HG03442 (cell line): ENCODE data around the gene ZC2HC1B.
A peak's percentile ranks its signal among the peaks of the same experiment; 100 is the strongest.
"Not testable (repeated sequence)": the region's sequence is repeated elsewhere in the genome, so short reads cannot be mapped to it uniquely, and the experiment has no call there.

Experiments
- ATAC-seq: cut with Tn5 transposase; IDR thresholded peaks from one replicate; pipeline ENCODE4 v1.9.1; 2021; ENCODE audit warnings: mild to moderate bottlenecking, moderate library complexity; ENCODE audit not compliant: unreplicated experiment

ZC2HC1B gene, protein sequence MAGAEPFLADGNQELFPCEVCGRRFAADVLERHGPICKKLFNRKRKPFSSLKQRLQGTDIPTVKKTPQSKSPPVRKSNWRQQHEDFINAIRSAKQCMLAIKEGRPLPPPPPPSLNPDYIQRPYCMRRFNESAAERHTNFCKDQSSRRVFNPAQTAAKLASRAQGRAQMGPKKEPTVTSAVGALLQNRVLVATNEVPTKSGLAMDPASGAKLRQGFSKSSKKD

DNA sequence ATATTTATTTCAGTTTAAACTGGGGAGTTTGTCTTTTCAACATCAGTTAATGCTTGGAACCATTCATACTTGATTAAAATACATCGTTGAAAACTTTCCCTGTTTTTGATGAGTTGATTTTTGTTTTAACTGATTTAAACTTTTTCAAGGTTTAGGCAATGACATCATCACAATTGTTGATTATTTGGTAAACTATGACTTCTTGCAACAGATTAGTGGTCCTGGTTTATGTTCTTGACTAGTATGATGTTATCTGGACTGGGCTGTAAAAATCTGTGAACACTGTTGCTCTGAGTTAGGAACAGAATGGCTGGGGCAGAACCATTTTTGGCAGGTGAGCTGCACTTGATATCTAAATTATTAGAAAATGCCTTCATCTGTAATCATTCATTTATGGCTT lies at the start of gene ZC2HC1B:
ZC2HC1B (plus strand) TSS at position 241 of the 400 bp plus-strand sequence; CDS start at position 307, 66 bp downstream.
- no peak for ATAC-seq

DNA sequence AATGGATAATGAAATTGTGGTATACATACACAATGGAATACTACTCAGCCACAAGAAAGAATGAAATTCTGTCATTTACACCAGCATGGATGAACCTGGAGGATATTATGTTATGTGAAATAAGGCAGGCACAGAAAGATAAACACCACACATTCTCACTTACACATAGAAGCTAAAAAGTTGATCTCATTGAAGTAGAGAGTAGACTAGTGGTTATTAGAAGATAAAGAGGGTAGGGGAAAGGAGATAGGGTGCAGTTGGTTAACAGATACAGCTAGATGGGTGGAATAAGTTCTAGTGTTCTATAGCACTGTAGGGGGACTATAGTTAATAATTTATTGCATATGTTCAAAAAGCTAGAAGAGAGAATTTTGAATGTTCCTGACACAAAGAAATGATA lies 46.7 kb upstream of the ZC2HC1B start:
- no peak for ATAC-seq

DNA sequence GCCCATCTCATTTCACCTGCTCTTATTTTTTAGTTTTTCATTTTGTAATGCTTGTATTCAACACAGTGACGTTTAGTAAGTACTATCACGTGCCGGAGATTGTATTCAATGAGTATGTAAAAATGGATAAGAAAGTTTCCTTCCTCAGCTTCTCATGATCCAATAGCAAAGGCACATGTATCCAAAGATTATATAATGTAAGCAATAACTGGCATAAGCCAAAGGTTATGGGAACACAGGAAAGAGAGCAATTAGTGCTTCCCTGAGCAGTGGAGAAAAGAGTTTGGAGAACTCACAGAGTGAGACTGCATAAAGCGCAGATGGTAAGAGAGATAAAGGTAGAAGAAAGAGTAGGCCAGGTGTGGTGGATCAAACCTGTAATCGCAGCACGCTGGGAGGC lies 42.9 kb upstream of the ZC2HC1B start:
- ATAC-seq: no peak

DNA sequence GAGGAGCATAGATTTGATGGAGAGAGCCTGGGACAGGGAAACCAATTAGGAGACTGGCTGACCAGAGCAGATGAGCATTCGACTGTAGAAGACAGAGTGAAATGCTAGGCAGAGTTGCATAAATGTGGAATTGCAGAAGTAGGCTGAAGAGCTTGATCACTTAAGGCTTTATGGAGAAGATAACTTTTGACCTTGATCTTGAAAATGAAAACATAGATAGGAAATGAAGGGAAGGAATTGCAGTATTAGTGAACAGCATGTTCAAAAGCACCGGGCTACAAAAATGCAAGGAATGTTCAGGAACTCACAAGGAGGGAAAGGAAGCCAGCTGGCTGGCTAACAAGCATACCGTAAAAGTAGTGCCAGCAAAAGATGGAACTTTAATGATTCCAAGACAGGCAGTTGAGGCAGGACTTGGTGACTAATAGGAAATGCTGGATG lies 41.7 kb upstream of the ZC2HC1B start:
- no peak for ATAC-seq

DNA sequence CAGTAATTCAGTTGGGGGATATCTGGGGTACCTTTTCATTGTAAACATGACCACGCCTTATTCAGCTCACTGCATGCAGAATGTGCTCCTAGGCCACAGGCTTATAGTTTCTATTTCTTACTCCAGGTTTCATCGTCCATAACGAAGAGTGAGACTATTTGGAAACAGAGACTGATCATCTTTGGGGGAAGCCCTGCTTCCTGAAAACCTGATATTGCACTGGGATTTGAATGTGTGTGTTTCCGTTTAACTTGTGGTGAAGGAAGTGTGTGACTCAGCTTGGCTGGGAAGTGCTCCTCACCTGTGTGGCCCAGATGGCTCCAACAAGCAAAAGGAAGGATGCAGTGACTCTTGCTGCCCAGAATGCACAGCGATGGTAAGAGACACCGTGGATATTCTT lies 40.7 kb upstream of the ZC2HC1B start:
- ATAC-seq: no peak

DNA sequence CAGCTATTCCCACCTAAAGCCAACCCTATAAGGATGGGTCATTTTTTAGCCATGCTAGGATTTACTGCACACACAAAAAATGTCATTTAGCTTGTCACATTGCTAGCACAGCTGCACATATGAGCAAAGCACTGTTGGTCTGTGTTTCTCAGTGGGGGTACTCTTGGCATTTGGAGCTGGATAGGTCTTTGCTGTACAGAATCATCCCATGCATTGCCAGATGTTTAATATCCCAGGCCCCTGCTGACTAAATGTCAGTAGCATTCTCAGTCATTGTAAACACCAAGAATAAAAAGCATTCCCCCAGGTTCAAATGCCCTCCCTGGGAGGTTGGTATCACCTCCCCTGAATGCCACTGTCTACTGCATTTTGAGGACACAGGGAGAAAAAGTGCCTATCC lies 35.7 kb upstream of the ZC2HC1B start:
- ATAC-seq: no peak

DNA sequence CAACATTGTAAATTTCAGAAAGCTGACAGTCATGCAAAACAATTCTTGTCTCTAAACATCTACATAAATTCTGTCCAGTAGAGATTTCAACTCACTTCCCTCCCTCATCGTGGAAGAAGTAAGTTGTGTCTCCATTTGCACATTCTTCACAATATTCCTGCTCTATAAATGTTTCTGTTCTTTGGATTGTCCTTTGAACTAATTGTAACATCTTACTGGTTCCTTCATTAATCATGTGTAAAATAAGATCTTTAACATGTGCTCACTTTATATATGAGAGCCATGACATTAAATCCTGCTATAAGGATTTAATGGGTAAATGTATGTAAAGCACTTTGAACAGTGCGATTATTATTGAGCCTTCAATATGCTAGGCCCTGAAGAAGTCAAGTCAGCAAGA lies 28.1 kb upstream of the ZC2HC1B start:
- ATAC-seq: no peak

DNA sequence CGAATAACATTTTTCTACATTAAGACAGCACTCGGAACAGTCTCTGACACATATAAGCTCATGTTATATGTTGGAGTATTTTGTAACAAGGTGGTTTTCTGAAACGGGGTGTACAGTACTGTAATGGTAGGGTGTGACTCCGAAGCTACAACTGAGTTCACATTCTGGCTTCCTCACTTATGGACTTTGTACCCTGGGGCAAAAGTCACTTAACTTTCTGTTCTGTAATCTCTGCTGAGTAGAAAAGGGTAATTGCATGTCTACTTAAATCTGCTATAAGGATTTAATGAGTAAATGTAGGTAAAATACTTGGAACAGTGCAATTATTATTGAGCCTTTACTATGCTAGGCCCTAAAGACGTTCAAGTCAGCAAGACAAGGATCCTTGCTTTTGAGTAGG lies 25.9 kb upstream of the ZC2HC1B start:
- ATAC-seq: no peak

DNA sequence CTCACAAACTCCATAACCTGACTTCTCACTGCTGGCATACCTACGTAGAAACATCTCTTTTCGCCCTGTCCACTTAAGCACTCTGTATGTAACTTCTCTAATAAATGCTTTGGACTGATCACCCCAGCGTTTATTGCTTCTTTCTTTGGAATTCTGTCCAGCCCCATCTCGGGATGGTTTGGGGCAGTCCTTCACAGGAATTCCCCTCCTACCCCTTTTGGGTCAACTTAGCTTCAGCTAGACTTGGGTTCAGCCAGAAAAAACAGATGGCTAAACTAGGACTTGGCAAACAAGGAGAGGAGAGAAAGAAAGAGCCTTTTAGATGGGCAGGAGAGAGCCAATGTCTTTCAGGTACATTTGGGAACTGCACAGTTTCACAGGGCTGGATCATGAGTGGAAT lies 25.1 kb upstream of the ZC2HC1B start:
- no peak for ATAC-seq

DNA sequence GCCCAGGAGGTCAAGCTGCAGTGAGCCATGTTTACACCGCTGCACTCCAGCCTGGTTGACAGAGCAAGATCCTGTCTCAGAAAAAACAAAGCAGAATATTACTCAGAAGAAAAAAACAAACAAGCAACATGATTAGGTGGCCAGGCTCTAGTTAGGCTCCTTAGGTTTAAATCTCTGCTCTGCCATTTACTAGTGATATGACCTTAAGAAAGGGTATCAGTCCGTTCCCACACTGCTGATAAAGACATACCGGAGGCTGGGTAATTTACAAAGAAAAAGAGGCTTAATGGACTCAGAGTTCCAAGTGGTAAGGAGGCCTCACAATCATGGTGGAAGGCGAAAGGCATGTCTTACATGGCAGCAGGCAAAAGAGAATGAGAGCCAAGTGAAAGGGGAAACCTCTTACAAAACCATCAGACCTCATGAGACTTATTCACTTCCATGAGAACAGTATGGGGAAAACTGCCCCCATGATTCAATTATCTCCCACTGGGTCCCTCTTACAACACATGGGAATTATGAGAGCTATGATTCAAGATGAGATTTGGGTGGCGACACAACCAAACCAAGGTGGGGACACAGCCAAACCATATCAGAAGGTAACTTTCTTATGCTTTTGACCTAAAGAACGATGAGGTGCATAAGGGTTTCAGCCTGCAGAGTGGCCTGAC lies 23.5 kb upstream of the ZC2HC1B start:
- ATAC-seq: no peak

DNA sequence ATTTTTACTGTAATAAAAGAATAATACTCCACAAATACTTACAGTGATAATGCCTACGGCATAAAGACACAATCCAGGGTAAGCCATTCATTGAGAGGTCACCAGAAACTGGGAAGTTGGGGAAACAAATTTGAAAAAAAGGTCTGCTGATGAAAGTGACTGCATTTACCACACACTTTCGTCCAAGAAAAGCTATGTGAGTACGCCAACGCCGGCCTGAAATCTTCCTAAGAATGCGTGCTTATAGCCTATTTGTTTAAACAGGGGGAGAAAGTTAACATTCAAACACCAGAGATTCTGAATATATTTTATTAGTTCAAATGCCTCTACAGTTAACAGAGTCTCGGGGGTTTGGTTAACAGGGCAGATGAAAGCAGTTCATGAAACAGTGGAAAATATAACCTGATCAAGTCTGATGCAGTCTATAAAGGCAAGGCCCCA lies 21.8 kb upstream of the ZC2HC1B start:
- ATAC-seq: peak; percentile 11

DNA sequence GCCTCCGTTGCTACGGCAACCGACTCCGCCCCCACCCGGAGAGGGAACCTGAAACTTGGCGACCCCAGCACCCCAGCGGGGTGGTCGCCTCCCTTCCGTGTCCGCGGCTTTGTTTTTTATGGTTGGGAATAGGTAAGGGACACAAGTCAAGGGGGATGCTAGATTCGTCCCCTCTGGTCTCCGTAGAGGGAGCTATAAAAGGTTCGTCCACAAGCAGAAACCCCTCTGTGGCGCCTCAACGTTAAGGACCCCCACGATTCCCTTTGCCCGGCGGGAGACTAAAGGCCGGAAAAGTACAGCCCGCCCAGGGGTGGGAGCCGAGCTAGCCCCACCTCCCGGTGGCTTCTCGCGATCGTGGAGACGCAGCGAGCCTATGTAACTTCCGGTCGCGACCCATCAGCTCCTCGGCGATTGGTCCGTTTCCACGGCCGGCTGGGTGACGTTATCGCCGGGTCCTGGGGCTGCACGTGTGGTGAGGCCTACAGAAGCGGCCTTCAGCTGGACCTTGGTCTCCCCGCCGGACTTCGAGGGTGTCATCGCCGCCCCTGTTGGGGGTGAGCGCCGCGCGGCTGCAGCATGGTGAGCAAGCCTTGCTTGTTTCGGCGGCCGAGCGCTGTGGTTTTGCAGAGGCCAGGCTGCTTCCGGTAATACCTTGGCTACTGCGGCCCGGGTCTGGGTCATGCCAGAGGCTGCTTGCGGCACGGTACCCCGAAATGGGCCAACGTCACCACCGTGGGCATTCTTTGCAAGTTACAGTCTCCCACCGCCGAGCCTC lies 21.2 kb upstream of the ZC2HC1B start, which contains the start of gene LTV1:
LTV1 (plus strand) TSS at position 437 of the 775 bp plus-strand sequence; CDS start at position 577, 140 bp downstream.
- peak; percentile 100 for ATAC-seq

DNA sequence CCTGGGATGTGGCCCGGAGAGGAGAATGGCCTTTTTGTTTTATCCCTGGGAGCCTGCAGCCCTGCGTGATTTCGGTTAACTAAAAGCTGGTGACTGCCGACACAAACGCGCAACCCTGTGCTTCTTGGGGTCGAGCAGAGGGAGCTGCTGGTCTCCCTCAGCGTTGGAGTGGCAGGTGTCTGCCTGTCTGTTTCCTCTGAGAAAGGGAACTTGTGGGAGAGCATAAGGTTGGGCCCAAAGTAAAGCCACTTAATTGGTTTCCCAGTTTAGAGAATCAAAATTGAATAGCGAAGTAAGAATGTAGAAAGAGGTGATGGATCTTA lies 20.6 kb upstream of the ZC2HC1B start:
- ATAC-seq: peak; percentile 1

DNA sequence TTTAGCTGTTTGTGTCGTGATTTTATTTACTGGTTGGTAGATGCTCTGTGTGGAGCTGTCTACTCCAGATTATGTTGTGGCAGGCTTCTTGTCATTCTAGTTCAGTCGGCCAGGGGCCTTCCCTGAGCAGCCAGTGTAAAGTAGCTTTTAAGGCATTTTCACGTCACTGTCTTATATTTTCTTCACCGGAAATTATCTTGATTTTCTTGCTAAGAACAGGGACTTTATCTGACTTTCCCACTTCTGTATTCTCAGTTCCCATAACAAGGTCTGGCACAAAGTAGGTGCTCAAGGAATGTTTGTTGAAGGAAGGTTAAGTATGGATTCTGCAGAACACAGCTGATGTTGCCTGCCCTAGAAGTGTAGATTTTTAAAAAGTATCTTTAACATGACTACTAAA lies 20.3 kb upstream of the ZC2HC1B start:
- ATAC-seq: no peak

DNA sequence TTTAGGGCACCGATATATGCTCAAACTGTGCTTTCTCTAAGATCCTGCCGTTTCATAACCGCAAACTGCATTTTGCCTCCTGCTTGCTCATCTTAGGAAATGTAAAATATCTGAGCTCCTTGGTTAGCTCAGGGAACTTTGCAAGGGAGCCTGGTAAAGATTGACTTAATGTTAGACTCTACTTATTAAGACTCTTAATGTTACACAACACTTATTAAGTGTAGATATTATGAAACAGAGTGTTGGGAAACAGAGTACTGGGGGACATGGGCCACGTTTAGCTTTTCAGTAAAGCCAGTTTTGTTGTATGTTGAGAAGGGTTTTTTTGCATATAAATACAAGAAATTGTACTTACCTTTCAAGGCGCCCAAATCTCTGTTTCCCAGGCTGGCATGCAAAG lies 19.2 kb upstream of the ZC2HC1B start:
- ATAC-seq: no peak

DNA sequence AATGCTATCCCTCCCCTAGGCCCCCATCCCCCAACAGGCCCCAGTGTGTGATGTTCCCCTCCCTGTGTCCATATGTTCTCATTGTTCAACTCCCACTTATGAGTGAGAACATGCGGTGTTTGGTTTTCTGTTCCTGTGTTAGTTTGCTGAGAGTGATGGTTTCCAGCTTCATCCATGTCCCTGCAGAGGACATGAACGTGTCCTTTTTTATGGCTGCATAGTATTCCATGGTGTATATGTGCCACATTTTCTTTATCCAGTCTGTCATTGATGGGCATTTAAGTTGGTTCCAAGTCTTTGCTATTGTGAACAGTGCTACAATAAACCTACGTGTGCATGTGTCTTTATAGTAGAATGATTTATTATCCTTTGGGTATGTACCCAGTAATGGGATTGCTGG lies 12.6 kb upstream of the ZC2HC1B start:
- not testable (repeated sequence) for ATAC-seq

DNA sequence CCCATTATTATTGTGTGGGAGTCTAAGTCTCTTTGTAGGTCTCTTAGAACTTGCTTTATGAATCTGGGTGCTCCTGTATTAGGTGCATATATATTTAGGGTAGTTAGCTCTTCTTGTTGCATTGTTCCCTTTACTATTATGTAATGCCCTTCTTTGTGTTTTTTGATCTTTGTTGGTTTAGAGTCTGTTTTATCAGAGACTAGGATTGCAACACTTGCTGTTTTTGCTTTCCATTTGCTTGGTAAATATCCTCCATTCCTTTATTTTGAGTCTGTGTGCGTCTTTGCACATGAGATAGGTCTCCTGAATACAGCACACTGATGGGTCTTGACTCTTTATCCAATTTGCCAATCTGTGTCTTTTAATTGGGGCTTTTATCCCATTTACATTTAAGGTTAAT lies 9.2 kb upstream of the ZC2HC1B start:
- ATAC-seq: not testable (repeated sequence)

DNA sequence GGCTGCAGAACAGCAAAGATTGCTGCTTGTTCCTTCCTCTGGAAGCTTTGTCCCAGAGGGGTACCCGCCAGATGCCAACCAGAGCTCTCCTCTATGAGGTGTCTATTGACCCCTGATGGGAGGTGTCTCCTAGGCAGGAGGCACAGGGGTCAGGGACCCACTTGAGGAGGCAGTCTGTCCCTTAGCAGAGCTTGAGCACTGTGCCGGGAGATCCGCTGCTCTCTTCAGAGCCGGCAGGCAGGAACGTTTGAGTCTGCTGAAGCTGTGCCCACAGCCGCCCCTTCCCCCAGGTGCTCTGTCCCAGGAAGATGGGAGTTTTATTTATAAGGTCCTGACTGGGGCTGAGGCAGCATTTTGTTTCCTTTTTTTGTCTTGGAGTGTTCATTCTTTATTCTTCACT lies 7.5 kb upstream of the ZC2HC1B start:
- ATAC-seq: not testable (repeated sequence)

DNA sequence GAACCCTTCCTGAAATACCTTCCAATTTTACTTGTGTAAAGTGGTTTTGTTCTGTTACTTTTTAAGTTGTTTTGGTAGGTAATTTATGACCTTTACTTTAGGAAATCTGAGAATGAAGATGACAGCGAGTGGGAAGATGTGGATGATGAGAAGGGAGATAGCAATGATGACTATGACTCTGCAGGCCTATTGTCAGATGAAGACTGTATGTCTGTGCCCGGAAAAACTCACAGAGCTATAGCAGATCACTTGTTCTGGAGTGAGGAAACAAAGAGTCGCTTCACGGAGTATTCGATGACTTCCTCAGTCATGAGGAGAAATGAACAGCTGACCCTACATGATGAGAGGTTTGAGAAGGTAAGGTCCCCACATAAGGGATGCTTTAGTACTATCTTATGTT lies 6.6 kb upstream of the ZC2HC1B start:
- ATAC-seq: no peak

DNA sequence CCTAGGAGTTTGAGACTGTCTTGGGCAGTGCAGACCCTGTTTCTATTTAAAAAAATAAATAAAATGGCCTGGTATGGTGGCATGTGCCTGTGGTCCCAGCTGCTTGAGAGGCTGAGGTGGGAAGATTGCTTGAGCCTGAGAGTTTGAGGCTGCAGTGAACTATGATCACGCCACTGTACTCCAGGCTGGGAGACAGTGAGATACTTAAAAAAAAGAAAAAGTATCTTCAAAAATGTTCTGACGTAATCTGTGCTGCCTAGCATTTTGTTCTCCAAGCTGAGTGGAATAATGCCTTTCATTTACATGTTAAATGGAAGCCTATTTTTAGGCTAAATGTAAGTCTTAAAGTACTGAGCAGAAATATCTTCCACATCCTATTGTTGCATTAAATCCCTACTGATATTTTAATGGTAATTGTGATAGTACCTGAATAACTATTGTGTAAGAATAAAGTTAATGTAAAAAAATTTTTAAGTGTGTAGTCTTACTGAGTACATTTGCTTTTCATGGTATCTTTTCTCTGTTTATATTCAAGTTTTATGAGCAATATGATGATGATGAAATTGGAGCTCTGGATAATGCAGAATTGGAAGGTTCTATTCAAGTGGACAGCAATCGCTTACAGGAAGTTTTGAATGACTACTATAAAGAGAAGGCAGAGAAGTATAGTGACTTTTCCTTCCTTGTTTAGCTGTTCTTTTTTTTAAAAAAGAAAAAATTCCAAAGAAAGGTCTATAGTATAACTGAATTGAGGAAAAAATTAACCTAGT lies 4.2 kb upstream of the ZC2HC1B start:
- no peak for ATAC-seq

DNA sequence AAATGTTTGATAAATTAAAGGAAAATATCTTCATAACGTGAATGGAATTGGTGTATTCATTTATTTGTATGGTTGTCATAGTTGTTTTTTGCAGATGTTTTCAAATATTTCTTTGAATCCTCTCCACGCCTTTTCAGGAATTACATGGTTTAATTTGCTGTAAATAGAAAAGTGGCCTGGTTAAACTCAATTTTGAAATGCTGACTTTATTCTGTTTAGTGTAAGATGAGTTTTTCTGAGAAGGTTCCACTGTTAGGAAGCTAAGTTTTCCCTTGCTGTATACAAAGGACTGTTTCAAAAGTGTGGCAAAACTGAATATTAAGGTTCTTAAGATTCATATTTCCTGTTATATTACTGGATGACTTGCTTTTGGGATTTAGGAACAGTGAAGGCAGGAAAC lies 503 bp upstream of the ZC2HC1B start:
- no peak for ATAC-seq
